H9 (cell line): ENCODE results near the gene TTC28. TPM values are rescaled to one million over a fixed set of nuclear protein-coding genes. Genes with fewer than 3 reads are reported as not detected.

Experiments
- DNase-seq: peaks from one replicate; pipeline ENCODE4 v3.0.0-alpha.2; 2017
- H2AFZ ChIP-seq: one replicate; pipeline ENCODE4 v1.6.1; 2013; ENCODE audit warnings: mild to moderate bottlenecking, low read length, control low read depth, moderate library complexity
- H2AK5ac ChIP-seq: 2 replicates; pipeline ENCODE4 v1.6.1; 2013; ENCODE audit warnings: low read length, control low read depth, mixed read lengths; ENCODE audit not compliant: insufficient read length
- H2BK120ac ChIP-seq: one replicate; pipeline ENCODE4 v1.6.1; 2013; ENCODE audit warnings: low read depth, mild to moderate bottlenecking, low read length, control low read depth, inconsistent platforms; ENCODE audit not compliant: poor library complexity, severe bottlenecking
- H2BK12ac ChIP-seq: 2 replicates; pipeline ENCODE4 v1.6.1; 2013; ENCODE audit warnings: low read length, control low read depth, mixed read lengths, low read depth; ENCODE audit not compliant: insufficient read length
- H2BK15ac ChIP-seq: 2 replicates; pipeline ENCODE4 v1.6.1; 2013; ENCODE audit warnings: low read depth, low read length, control low read depth
- H2BK20ac ChIP-seq: one replicate; pipeline ENCODE4 v1.6.1; 2013; ENCODE audit warnings: low read depth, mild to moderate bottlenecking, low read length, control low read depth, inconsistent platforms; ENCODE audit not compliant: poor library complexity, severe bottlenecking
- H2BK5ac ChIP-seq: 2 replicates; pipeline ENCODE4 v1.6.1; 2013; ENCODE audit warnings: low read length, control low read depth, mixed read lengths; ENCODE audit not compliant: insufficient read length
- H3K14ac ChIP-seq: 2 replicates; pipeline ENCODE4 v1.6.1; 2013; ENCODE audit warnings: low read length, control low read depth; ENCODE audit not compliant: insufficient read depth
- H3K18ac ChIP-seq: 2 replicates; pipeline ENCODE4 v1.6.1; 2013; ENCODE audit warnings: low read depth, mild to moderate bottlenecking, mixed read lengths, low read length, control low read depth; ENCODE audit not compliant: insufficient read length
- H3K23ac ChIP-seq: 2 replicates; pipeline ENCODE4 v1.6.1; 2013; ENCODE audit warnings: low read length, control low read depth, mixed read lengths, low read depth; ENCODE audit not compliant: insufficient read length
- H3K23me2 ChIP-seq: 2 replicates; pipeline ENCODE4 v1.6.1; 2013; ENCODE audit warnings: low read depth, mild to moderate bottlenecking, mixed read lengths, low read length, control low read depth; ENCODE audit not compliant: insufficient read length, poor library complexity, severe bottlenecking
- H3K27ac ChIP-seq: 2 replicates; pipeline ENCODE4 v1.5.1; 2013; ENCODE audit warnings: low read length, control low read depth, mixed read lengths, low read depth; ENCODE audit not compliant: insufficient read length
- H3K27me3 ChIP-seq: 2 replicates; pipeline ENCODE4 v1.6.1; 2013; ENCODE audit warnings: low read length, control low read depth, inconsistent platforms; ENCODE audit not compliant: insufficient read depth
- H3K4ac ChIP-seq: 2 replicates; pipeline ENCODE4 v1.6.1; 2013; ENCODE audit warnings: low read depth, mild to moderate bottlenecking, control low read depth, inconsistent platforms, low read length, moderate library complexity
- H3K4me1 ChIP-seq: 2 replicates; pipeline ENCODE4 v1.6.1; 2013; ENCODE audit warnings: low read length, control low read depth, inconsistent platforms; ENCODE audit not compliant: insufficient read depth
- H3K4me2 ChIP-seq: 2 replicates; pipeline ENCODE4 v1.6.1; 2013; ENCODE audit warnings: low read length, control low read depth, mixed read lengths; ENCODE audit not compliant: insufficient read length, insufficient read depth
- H3K56ac ChIP-seq: 2 replicates; pipeline ENCODE4 v1.6.1; 2013; ENCODE audit warnings: low read depth, mild to moderate bottlenecking, mixed read lengths, low read length, control low read depth; ENCODE audit not compliant: insufficient read length
- H3K79me1 ChIP-seq: 2 replicates; pipeline ENCODE4 v1.6.1; 2013; ENCODE audit warnings: low read depth, mild to moderate bottlenecking, moderate library complexity, low read length, control low read depth, inconsistent platforms; ENCODE audit not compliant: insufficient read depth, poor library complexity, severe bottlenecking
- H3K79me2 ChIP-seq: 2 replicates; pipeline ENCODE4 v1.6.1; 2013; ENCODE audit warnings: low read length, control low read depth, inconsistent platforms; ENCODE audit not compliant: insufficient read depth
- H3K9ac ChIP-seq: 2 replicates; pipeline ENCODE4 v1.6.1; 2013; ENCODE audit warnings: low read length, control low read depth, mixed read lengths; ENCODE audit not compliant: insufficient read length; ENCODE audit errors: extremely low read depth
- H3K9me3 ChIP-seq: one replicate; pipeline ENCODE4 v1.6.1; 2013; ENCODE audit warnings: low read depth, low read length, inconsistent platforms; ENCODE audit not compliant: control insufficient read depth
- H3T11ph ChIP-seq: one replicate; pipeline ENCODE4 v1.6.1; 2013; ENCODE audit warnings: mild to moderate bottlenecking, low read length, control low read depth, inconsistent platforms
- H4K20me1 ChIP-seq: one replicate; pipeline ENCODE4 v1.6.1; 2013; ENCODE audit not compliant: control insufficient read depth, insufficient read length, insufficient read depth
- H4K5ac ChIP-seq: 2 replicates; pipeline ENCODE4 v1.6.1; 2013; ENCODE audit warnings: low read depth, mild to moderate bottlenecking, mixed read lengths, low read length, control low read depth; ENCODE audit not compliant: insufficient read length
- H4K8ac ChIP-seq: replicated peaks from 2 replicates; pipeline ENCODE4 v1.6.1; 2013; ENCODE audit warnings: low read length, control low read depth, mixed read lengths, low read depth; ENCODE audit not compliant: insufficient read length
- H4K91ac ChIP-seq: 2 replicates; pipeline ENCODE4 v1.6.1; 2013; ENCODE audit warnings: low read depth, mild to moderate bottlenecking, moderate library complexity, mixed read lengths, low read length, control low read depth; ENCODE audit not compliant: insufficient read length
- H3K27ac Mint-ChIP-seq, 3 experiments: 2 replicates in 2 of 3; 3 replicates in 1 of 3; pipeline ENCODE4 v1.8.0; 2020 to 2021; ENCODE audit warnings: mixed read lengths in 3 of 3, mild to moderate bottlenecking in 1 of 3, moderate library complexity in 1 of 3
- H3K27me3 Mint-ChIP-seq: 2 replicates; pipeline ENCODE4 v1.8.0; 2021; ENCODE audit warnings: low read depth, mild to moderate bottlenecking, moderate library complexity, mixed read lengths
- H3K36me3 Mint-ChIP-seq, 3 experiments: 2 replicates in 2 of 3; 3 replicates in 1 of 3; pipeline ENCODE4 v1.8.0; 2020 to 2021; ENCODE audit warnings: low read depth in 3 of 3, mixed read lengths in 3 of 3; ENCODE audit not compliant: insufficient read depth in 1 of 3
- H3K4me1 Mint-ChIP-seq, 2 experiments: 2 replicates each; pipeline ENCODE4 v1.8.0; 2020; ENCODE audit warnings: mixed read lengths in 2 of 2
- H3K4me3 Mint-ChIP-seq, 2 experiments: 2 replicates in 1 of 2; 3 replicates in 1 of 2; pipeline ENCODE4 v1.8.0; 2020 to 2021; ENCODE audit warnings: mild to moderate bottlenecking in 2 of 2, mixed read lengths in 2 of 2, moderate library complexity in 1 of 2
- H3K9me3 Mint-ChIP-seq, 2 experiments: 2 replicates in 1 of 2; 3 replicates in 1 of 2; pipeline ENCODE4 v1.8.0; 2020; ENCODE audit warnings: mild to moderate bottlenecking in 2 of 2, mixed read lengths in 2 of 2, moderate library complexity in 1 of 2
- WGBS: extraction: QIAGEN DNeasy Blood & Tissue Kit; methylation state at CpG from one replicate; pipeline ENCODE4 v1.1.7; 2013; ENCODE audit warnings: missing lambda C conversion rate, low lambda C conversion rate, mixed read lengths; ENCODE audit not compliant: insufficient read length; ENCODE audit errors: extremely low coverage; 5-methylcytosine and 5-hydroxymethylcytosine counted together
- total RNA-seq: library from RNA; stranded (reverse); gene quantifications from 2 replicates; pipeline ENCODE4 v1.2.1, GENCODE V29; 2021
- TF ChIP-seq, protein P1 (sequence below): fragments of 200-600 bp; sonication (generic); conservative IDR thresholded peaks from 3 replicates; pipeline ENCODE4 v1.8.0; 2021; ENCODE audit warnings: antibody characterized with exemption, mild to moderate bottlenecking

The TTC28 gene
- total RNA-seq, 1 experiment from 2014 or later, result 13.6 TPM

DNA sequence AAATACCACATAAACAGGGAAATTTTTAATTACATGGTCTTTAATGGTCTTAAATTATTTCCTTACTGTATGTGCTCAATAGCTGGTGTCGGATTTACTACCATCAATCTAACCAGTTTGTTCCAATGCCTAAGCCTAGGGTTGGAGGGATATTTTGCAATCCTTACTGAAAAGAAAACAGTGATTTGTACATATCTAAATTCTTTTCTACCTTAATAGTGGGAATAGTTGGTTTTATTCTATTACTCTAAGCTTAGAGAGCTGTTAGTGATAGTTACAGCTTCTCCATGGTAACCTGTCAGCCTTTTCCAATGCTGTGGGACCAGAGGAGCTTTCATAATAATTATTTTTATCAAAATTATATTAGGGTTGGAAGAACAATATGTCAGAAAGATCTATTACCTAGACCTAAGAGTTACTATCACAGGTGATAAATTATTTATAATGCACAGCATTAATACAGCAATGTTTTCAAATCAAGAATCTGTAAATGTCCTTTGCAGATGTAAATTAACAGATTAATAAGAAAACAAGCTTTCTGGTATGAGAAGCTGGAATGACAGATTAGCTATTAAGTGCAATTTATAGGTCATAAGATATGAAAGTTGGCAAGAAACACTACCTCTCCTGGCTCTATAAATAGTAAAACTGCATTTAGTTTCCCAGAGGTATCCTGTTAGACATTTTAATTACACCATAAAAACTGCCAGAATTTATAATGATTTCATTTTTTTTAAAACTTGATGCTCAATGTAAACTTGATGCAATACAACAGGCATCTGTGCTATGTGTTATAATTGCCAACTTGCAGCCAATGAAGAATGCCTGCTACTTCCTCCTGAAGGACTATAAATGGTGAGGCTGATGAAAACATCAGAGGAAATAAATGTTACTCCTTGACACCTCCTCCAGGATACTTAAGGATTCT is 498.6 kb downstream of the TTC28 start:
- no peak overlapping the region for H3T11ph ChIP-seq
- TF ChIP-seq, protein P1, sequence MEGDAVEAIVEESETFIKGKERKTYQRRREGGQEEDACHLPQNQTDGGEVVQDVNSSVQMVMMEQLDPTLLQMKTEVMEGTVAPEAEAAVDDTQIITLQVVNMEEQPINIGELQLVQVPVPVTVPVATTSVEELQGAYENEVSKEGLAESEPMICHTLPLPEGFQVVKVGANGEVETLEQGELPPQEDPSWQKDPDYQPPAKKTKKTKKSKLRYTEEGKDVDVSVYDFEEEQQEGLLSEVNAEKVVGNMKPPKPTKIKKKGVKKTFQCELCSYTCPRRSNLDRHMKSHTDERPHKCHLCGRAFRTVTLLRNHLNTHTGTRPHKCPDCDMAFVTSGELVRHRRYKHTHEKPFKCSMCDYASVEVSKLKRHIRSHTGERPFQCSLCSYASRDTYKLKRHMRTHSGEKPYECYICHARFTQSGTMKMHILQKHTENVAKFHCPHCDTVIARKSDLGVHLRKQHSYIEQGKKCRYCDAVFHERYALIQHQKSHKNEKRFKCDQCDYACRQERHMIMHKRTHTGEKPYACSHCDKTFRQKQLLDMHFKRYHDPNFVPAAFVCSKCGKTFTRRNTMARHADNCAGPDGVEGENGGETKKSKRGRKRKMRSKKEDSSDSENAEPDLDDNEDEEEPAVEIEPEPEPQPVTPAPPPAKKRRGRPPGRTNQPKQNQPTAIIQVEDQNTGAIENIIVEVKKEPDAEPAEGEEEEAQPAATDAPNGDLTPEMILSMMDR, result no peak
- H3K56ac ChIP-seq, result no peak overlapping the region
- no peak overlapping the region for H2BK15ac ChIP-seq
- no peak overlapping the region for H2BK120ac ChIP-seq
- H3K4me2 ChIP-seq, result no peak overlapping the region
- no peak overlapping the region for H3K27ac Mint-ChIP-seq
- no peak for DNase-seq
- H2BK5ac ChIP-seq, result no peak overlapping the region
- WGBS, result no CpG with 5 or more reads among the region's 1 CpG
- no peak overlapping the region for H3K27ac ChIP-seq
- no peak overlapping the region for H2BK12ac ChIP-seq
- H3K79me2 ChIP-seq, result no peaks in the 10 kb centered on the region
- H4K91ac ChIP-seq, result no peak overlapping the region
- no peaks in the 10 kb centered on the region for H4K20me1 ChIP-seq
- H4K5ac ChIP-seq, result no peak overlapping the region
- H3K23ac ChIP-seq, result no peak overlapping the region
- no peak overlapping the region for H3K18ac ChIP-seq
- no peaks in the 10 kb centered on the region for H3K27me3 ChIP-seq
- no peak overlapping the region for H2BK20ac ChIP-seq
- no peaks in the 10 kb centered on the region for H3K27me3 Mint-ChIP-seq
- no peak overlapping the region for H2AFZ ChIP-seq
- H3K9me3 ChIP-seq, result no peaks in the 10 kb centered on the region
- H3K4me3 Mint-ChIP-seq, result no peak overlapping the region
- no peak overlapping the region for H3K4ac ChIP-seq
- H3K9me3 Mint-ChIP-seq, result no peaks in the 10 kb centered on the region
- H3K14ac ChIP-seq, result no peak overlapping the region
- no peaks in the 10 kb centered on the region for H3K23me2 ChIP-seq
- H3K36me3 Mint-ChIP-seq, result no peaks in the 10 kb centered on the region
- no peaks in the 10 kb centered on the region for H3K79me1 ChIP-seq
- H2AK5ac ChIP-seq, result no peak overlapping the region
- H3K4me1 Mint-ChIP-seq, result peaks cover 0 to 3% of the 10 kb centered on the region in 2 experiments; a peak in 2 of 4 replicates
- H4K8ac ChIP-seq, result no peak overlapping the region
- H3K4me1 ChIP-seq, result no peaks in the 10 kb centered on the region
- H3K9ac ChIP-seq, result no peak overlapping the region
